NB4 (cell line): ENCODE data around the gene HPS1.

ENCODE experiments used
- DNase-seq: peaks from one replicate; pipeline ENCODE4 v3.0.0; 2010; ENCODE audit warnings: low read depth
- H3K4me3 ChIP-seq: one replicate; pipeline ENCODE4 v1.5.1; 2011; ENCODE audit warnings: mild to moderate bottlenecking, low read depth, low read length, moderate library complexity
- MAX ChIP-seq: IDR thresholded peaks from 2 replicates; pipeline ENCODE4 v1.6.1; 2011; ENCODE audit warnings: low read depth, low read length
- MYC ChIP-seq: IDR thresholded peaks from 2 replicates; pipeline ENCODE4 v1.6.1; 2011; ENCODE audit warnings: low read depth, low read length
- POLR2A ChIP-seq: IDR thresholded peaks from 2 replicates; pipeline ENCODE4 v1.6.1; 2011; ENCODE audit warnings: mild to moderate bottlenecking; ENCODE audit not compliant: insufficient read length; ENCODE audit errors: extremely low read depth
- TF ChIP-seq, protein P1 (sequence below): IDR thresholded peaks from one replicate; pipeline ENCODE4 v1.5.1; 2012; ENCODE audit warnings: low read depth, low read length

Gene HPS1

DNA sequence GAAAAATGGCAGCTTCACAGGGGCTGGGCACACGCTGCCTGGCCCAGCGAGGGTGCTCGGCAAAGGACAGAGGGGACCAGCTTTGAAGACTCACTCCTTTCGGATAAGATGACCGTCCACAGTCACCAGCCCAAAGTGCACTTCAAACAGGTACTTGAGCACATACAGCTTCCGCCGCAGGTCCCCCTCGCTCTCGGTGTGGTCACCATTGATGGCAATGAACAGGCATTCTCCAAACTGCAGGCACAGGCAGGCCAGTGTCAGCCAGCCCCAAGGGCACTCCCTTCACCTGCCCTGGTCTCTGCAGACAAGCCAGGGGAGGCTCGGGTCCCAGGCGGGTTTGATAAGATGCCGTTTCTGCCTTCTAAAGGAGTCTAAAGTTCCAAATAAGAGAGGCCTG, 11.6 kb downstream of the HPS1 start:
- H3K4me3 ChIP-seq, result no peak overlapping the region
- TF ChIP-seq MYC (no peak), MAX (no peak), POLR2A (no peak)
- TF ChIP-seq, protein P1, sequence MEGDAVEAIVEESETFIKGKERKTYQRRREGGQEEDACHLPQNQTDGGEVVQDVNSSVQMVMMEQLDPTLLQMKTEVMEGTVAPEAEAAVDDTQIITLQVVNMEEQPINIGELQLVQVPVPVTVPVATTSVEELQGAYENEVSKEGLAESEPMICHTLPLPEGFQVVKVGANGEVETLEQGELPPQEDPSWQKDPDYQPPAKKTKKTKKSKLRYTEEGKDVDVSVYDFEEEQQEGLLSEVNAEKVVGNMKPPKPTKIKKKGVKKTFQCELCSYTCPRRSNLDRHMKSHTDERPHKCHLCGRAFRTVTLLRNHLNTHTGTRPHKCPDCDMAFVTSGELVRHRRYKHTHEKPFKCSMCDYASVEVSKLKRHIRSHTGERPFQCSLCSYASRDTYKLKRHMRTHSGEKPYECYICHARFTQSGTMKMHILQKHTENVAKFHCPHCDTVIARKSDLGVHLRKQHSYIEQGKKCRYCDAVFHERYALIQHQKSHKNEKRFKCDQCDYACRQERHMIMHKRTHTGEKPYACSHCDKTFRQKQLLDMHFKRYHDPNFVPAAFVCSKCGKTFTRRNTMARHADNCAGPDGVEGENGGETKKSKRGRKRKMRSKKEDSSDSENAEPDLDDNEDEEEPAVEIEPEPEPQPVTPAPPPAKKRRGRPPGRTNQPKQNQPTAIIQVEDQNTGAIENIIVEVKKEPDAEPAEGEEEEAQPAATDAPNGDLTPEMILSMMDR, result no peak
- DNase-seq, result no peak

DNA sequence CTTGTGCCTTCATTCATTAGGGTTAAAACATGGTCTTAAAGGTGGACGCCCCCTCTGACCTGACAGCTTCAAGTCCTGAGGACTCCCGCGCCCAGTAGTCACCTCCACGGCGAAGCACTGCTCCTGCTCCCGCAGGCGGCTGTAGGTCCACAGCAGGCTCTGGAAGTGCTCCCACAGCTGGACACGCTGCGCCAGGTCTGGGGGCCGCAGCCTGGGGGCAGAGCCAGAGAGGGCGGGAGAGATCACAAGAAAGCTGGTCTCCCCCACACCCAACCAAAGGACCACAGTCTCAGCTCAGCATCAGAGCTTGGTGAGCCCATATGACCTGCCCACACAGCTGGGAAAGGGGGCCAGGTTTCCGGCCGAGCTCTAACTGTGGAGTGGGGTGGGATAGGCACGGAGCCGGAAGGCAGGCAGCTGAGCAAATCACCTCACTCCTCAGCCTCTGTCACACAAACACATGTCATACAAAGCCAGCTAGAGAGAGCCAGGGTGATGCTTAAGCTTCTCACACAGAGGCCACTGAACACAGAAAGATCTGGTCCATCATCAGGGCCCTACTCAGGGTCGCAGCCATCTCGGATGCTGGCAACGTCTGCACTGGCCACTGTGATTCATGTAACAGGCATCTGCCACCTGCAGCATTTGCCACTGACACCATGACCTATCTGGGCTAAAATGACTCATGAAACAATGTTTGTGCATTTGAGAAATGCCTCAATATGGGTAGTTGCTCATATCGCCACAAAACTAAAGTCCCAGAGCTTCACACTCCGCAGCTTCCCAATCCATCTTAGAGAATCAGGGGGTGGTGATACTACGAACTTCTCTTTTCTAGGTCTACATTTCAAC, 12.6 kb downstream of the HPS1 start:
- no peak overlapping the region for H3K4me3 ChIP-seq
- DNase-seq, result no peak
- TF ChIP-seq, protein P1, result no peak
- no peak for TF ChIP-seq POLR2A
- TF ChIP-seq MAX, result no peak
- no peak for TF ChIP-seq MYC

GRCh38 chr10:98433371-98433770, 13.4 kb downstream of the HPS1 start:
- TF ChIP-seq, protein P1, result no peak
- no peak for TF ChIP-seq MYC
- no peak for TF ChIP-seq MAX
- TF ChIP-seq POLR2A, result no peak
- DNase-seq, result no peak
- no peak overlapping the region for H3K4me3 ChIP-seq

DNA sequence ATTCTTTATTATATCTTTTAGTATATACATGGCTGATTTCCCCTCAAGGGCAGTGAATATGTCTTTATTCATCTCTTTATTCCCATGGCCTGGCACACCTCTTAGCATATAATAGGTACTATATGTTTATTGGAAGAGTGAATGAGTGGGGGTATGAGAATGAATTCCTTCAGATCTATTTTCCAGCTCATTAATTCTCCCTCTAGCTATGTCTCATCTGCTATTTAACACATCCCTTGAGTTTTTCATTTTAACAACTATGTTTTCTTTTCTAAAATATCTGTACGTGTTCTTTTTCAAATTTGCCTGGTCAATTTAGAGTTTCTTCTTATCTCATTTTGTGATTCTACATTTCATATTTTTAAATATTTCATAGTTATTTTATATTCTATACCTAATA, 14.4 kb downstream of the HPS1 start:
- no peak for DNase-seq
- no peak for TF ChIP-seq MAX
- no peak for TF ChIP-seq POLR2A
- TF ChIP-seq, protein P1, result no peak
- no peak for TF ChIP-seq MYC
- H3K4me3 ChIP-seq, result no peak overlapping the region

GRCh38 chr10:98431016-98431415, 15.7 kb downstream of the HPS1 start:
- TF ChIP-seq MAX, result no peak
- TF ChIP-seq, protein P1, result no peak
- TF ChIP-seq POLR2A, result no peak
- no peak for TF ChIP-seq MYC
- H3K4me3 ChIP-seq, result no peak overlapping the region
- no peak for DNase-seq
